HCT116 (cell line): ENCODE measurements around the gene FKBP4. TPM values are rescaled to one million over a fixed set of nuclear protein-coding genes. Genes with fewer than 3 reads are reported as not detected.

ENCODE experiments used
- ATAC-seq: fragments of 200-7000 bp; cut with Tn5 transposase; 2 replicates; pipeline ENCODE4 v1.9.1; 2020; ENCODE audit warnings: mild to moderate bottlenecking, moderate library complexity
- BruUV-seq: library from RNA; stranded (reverse); fragments of 400-500 nt; replicated peaks from 2 replicates; lab custom pipeline; 2021; lab: Mats Ljungman, UMichigan
- CTCF ChIA-PET: fragments of 300-600 bp; sonication (Branson Sonifier 250); formaldehyde crosslinking; loops from one replicate; lab custom pipeline; 2021; ENCODE audit warnings: antibody characterized with exemption; lab: Charles Lee
- POLR2A ChIA-PET: fragments of 300-600, 350-600 bp; sonication (Branson Sonifier 250); formaldehyde crosslinking; loops from one replicate; lab custom pipeline; 2021; ENCODE audit warnings: antibody characterized with exemption; lab: Charles Lee
- RAD21 ChIA-PET, 2 experiments: fragments of 300-600 bp; sonication (Branson Sonifier 250); formaldehyde crosslinking; loops; one replicate each; lab custom pipeline; 2023; ENCODE audit warnings: low total read pairs in 2 of 2; ENCODE audit not compliant: uncharacterized antibody in 2 of 2, unreplicated experiment in 2 of 2, low non-redundant PET in 1 of 2; lab: Charles Lee
- DNase-seq: peaks from one replicate; pipeline ENCODE4 v3.0.0-alpha.2; 2010; ENCODE audit warnings: low read depth, low spot score
- H2AFZ ChIP-seq: fragments of 200-600 bp; shearing (Covaris generic), sonication (generic); 2 replicates; pipeline ENCODE4 v1.6.1; 2017; ENCODE audit warnings: low read depth, mixed run types, mixed read lengths, antibody characterized with exemption, low read length; ENCODE audit not compliant: poor library complexity, severe bottlenecking
- H3K27ac ChIP-seq: 2 replicates; pipeline ENCODE4 v1.5.1; 2012; ENCODE audit warnings: low read depth, low read length
- H3K27me3 ChIP-seq: fragments of 200-600 bp; sonication (generic); 2 replicates; pipeline ENCODE4 v1.6.1; 2016; ENCODE audit warnings: mixed run types, low read length, mixed read lengths; ENCODE audit not compliant: insufficient read depth
- H3K36me3 ChIP-seq, 2 experiments: fragments of 200-500 bp in 1 of 2; fragments of 200-600 bp in 1 of 2; sonication (Bioruptor generic) in 1 of 2; sonication (generic) in 1 of 2; 2 replicates each; pipeline versions ENCODE4 v1.5.1 to v1.6.1; 2014 to 2016; ENCODE audit warnings: low read length in 2 of 2, inconsistent platforms in 1 of 2, mixed read lengths in 1 of 2, mixed run types in 1 of 2; ENCODE audit not compliant: insufficient read depth in 2 of 2, control insufficient read depth in 1 of 2
- H3K4me1 ChIP-seq, 2 experiments: fragments of 200-600 bp in 1 of 2; sonication (generic) in 1 of 2; 2 replicates each; pipeline versions ENCODE4 v1.5.1 to v1.6.1; 2012 to 2017; ENCODE audit warnings: low read length in 2 of 2, inconsistent platforms in 1 of 2, mild to moderate bottlenecking in 1 of 2, mixed read lengths in 1 of 2, mixed run types in 1 of 2, moderate library complexity in 1 of 2; ENCODE audit not compliant: insufficient read depth in 2 of 2, control insufficient read depth in 1 of 2
- H3K4me2 ChIP-seq: fragments of 200-600 bp; sonication (generic); 2 replicates; pipeline ENCODE4 v1.6.1; 2017; ENCODE audit warnings: mixed run types, low read length, mixed read lengths
- H3K4me3 ChIP-seq, 2 experiments: fragments of 200-600 bp in 1 of 2; sonication (generic) in 1 of 2; replicated peaks in 1 of 2; 2 replicates each; pipeline ENCODE4 v1.5.1; 2011 to 2016; ENCODE audit warnings: low read length in 2 of 2, control low read depth in 1 of 2, low read depth in 1 of 2, mild to moderate bottlenecking in 1 of 2, mixed read lengths in 1 of 2, mixed run types in 1 of 2
- H3K79me2 ChIP-seq: fragments of 200-600 bp; sonication (generic); 2 replicates; pipeline ENCODE4 v1.6.1; 2017; ENCODE audit warnings: mild to moderate bottlenecking, mixed run types, low read length, moderate library complexity, mixed read lengths; ENCODE audit not compliant: insufficient read depth
- H3K9ac ChIP-seq: fragments of 200-600 bp; sonication (generic); 2 replicates; pipeline ENCODE4 v1.6.1; 2016; ENCODE audit warnings: low read length, mixed read lengths
- H3K9me2 ChIP-seq: fragments of 200-600 bp; sonication (generic), shearing (Covaris generic); 2 replicates; pipeline ENCODE4 v1.6.1; 2017; ENCODE audit warnings: mixed run types, mild to moderate bottlenecking, moderate library complexity; ENCODE audit not compliant: insufficient read depth
- H3K9me3 ChIP-seq, 2 experiments: fragments of 200-500 bp in 1 of 2; fragments of 200-600 bp in 1 of 2; sonication (Bioruptor generic) in 1 of 2; sonication (generic) in 1 of 2; 2 replicates each; pipeline ENCODE4 v1.6.1; 2014 to 2017; ENCODE audit warnings: low read length in 2 of 2, mixed read lengths in 2 of 2, inconsistent platforms in 1 of 2, low read depth in 1 of 2, mild to moderate bottlenecking in 1 of 2, mixed run types in 1 of 2, moderate library complexity in 1 of 2; ENCODE audit not compliant: control insufficient read depth in 1 of 2, insufficient read depth in 1 of 2
- H4K20me1 ChIP-seq: fragments of 200-600 bp; sonication (generic), shearing (Covaris generic); 2 replicates; pipeline ENCODE4 v1.6.1; 2017; ENCODE audit warnings: mixed run types, mild to moderate bottlenecking, moderate library complexity; ENCODE audit not compliant: insufficient read depth
- CBX3 ChIP-seq: IDR thresholded peaks from 2 replicates; pipeline ENCODE4 v1.6.1; 2012; ENCODE audit warnings: low read depth
- CEBPB ChIP-seq: IDR thresholded peaks from 2 replicates; pipeline ENCODE4 v1.6.1; 2012; ENCODE audit warnings: low read depth
- EZH2phosphoT487 ChIP-seq: fragments of 200-600 bp; IDR thresholded peaks from 2 replicates; pipeline ENCODE4 v1.6.1; 2018; ENCODE audit warnings: antibody characterized with exemption, borderline replicate concordance
- JUND ChIP-seq: IDR thresholded peaks from 2 replicates; pipeline ENCODE4 v1.6.1; 2012
- POLR2A ChIP-seq: IDR thresholded peaks from 2 replicates; pipeline ENCODE4 v1.7.0; 2011; ENCODE audit warnings: borderline replicate concordance; ENCODE audit not compliant: insufficient read depth, insufficient read length; ENCODE audit errors: extremely low read depth
- POLR2AphosphoS5 ChIP-seq: IDR thresholded peaks from 2 replicates; pipeline ENCODE4 v1.6.1; 2011; ENCODE audit warnings: mild to moderate bottlenecking, low read depth, low read length, moderate library complexity
- RAD21 ChIP-seq: IDR thresholded peaks from 2 replicates; pipeline ENCODE4 v1.6.1; 2012; ENCODE audit warnings: low read depth, mild to moderate bottlenecking
- SIN3A ChIP-seq: IDR thresholded peaks from 2 replicates; pipeline ENCODE4 v1.6.1; 2012; ENCODE audit warnings: low read depth
- SP1 ChIP-seq: IDR thresholded peaks from 2 replicates; pipeline ENCODE4 v1.6.1; 2012; ENCODE audit warnings: low read depth
- SRF ChIP-seq: IDR thresholded peaks from 2 replicates; pipeline ENCODE4 v1.6.1; 2012; ENCODE audit warnings: low read depth
- YY1 ChIP-seq: IDR thresholded peaks from 2 replicates; pipeline ENCODE4 v1.6.1; 2011; ENCODE audit warnings: low read length, low read depth, moderate library complexity, mild to moderate bottlenecking; ENCODE audit not compliant: insufficient replicate concordance; ENCODE audit errors: extremely low read depth
- ZNF274 ChIP-seq: fragments of 200-500 bp; sonication (Bioruptor generic); IDR thresholded peaks from 2 replicates; pipeline ENCODE4 v1.6.1; 2014; ENCODE audit warnings: mild to moderate bottlenecking, low read depth, low read length, inconsistent platforms
- intact Hi-C: fragments of 100-400 bp; cut with micrococcal nuclease; formaldehyde crosslinking; loops from 2 replicates; pipeline ENCODE4 v1.10.0; 2022
- total RNA-seq: library from RNA; stranded (reverse); gene quantifications from one replicate; pipeline ENCODE4 v1.2.1, GENCODE V29; 2021; ENCODE audit not compliant: unreplicated experiment
- TF ChIP-seq, protein P1 (sequence below): IDR thresholded peaks from 2 replicates; pipeline ENCODE4 v1.6.1; 2012; ENCODE audit warnings: low read depth
- TF ChIP-seq, protein P2 (sequence below), 3 experiments: fragments of 200-600 bp in 1 of 3; sonication (generic) in 1 of 3; IDR thresholded peaks in 2 of 3; conservative IDR thresholded peaks in 1 of 3; 2 replicates each; pipeline ENCODE4 v1.5.1; 2012 to 2017; ENCODE audit warnings: low read depth in 2 of 3, low read length in 2 of 3, antibody characterized with exemption in 1 of 3, borderline replicate concordance in 1 of 3, control low read depth in 1 of 3, mild to moderate bottlenecking in 1 of 3, mixed read lengths in 1 of 3, mixed run types in 1 of 3, moderate library complexity in 1 of 3; ENCODE audit not compliant: insufficient read depth in 1 of 3
- TF ChIP-seq, protein P3 (sequence below): IDR thresholded peaks from 2 replicates; pipeline ENCODE4 v1.6.1; 2011; ENCODE audit warnings: mild to moderate bottlenecking, low read length, moderate library complexity; ENCODE audit not compliant: insufficient replicate concordance; ENCODE audit errors: extremely low read depth
- TF ChIP-seq, protein P4 (sequence below): IDR thresholded peaks from 2 replicates; pipeline ENCODE4 v1.6.1; 2012

Gene FKBP4
- total RNA-seq, 1 experiment from 2014 or later = 178 TPM

DNA sequence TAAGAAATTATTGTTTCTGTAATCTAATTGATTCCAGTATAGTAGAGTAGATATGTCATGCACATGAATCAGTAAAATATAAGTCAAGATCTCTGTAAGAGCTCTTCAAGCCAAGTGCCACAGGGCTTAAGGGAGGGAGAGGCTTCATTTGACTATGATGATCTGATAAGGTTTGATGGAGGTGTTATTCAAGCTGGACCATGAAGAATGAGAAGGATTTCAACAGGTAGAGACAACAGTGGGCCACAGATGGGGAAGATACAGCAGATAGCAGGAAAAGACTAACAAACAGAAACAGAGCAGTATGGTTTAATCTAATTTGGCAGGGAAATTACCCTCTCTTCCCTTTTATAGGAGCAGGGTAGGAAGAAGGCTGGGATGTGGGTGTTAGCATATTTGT, 40.6 kb upstream of the FKBP4 start:
- RAD21 ChIA-PET = no interaction called here
- Histone ChIP-seq H3K9me2 (no peaks in the 10 kb centered on the region), H3K4me2 (no peak overlapping the region), H2AFZ (no peak overlapping the region), H3K4me1 (no peaks in the 10 kb centered on the region), H4K20me1 (no peaks in the 10 kb centered on the region), H3K9me3 (no peaks in the 10 kb centered on the region), H3K9ac (no peak overlapping the region), H3K36me3 (no peaks in the 10 kb centered on the region), H3K4me3 (no peak overlapping the region), H3K27ac (no peak overlapping the region), H3K27me3 (peaks cover 67% of the 10 kb centered on the region), H3K79me2 (no peaks in the 10 kb centered on the region)
- TF ChIP-seq, protein P1, sequence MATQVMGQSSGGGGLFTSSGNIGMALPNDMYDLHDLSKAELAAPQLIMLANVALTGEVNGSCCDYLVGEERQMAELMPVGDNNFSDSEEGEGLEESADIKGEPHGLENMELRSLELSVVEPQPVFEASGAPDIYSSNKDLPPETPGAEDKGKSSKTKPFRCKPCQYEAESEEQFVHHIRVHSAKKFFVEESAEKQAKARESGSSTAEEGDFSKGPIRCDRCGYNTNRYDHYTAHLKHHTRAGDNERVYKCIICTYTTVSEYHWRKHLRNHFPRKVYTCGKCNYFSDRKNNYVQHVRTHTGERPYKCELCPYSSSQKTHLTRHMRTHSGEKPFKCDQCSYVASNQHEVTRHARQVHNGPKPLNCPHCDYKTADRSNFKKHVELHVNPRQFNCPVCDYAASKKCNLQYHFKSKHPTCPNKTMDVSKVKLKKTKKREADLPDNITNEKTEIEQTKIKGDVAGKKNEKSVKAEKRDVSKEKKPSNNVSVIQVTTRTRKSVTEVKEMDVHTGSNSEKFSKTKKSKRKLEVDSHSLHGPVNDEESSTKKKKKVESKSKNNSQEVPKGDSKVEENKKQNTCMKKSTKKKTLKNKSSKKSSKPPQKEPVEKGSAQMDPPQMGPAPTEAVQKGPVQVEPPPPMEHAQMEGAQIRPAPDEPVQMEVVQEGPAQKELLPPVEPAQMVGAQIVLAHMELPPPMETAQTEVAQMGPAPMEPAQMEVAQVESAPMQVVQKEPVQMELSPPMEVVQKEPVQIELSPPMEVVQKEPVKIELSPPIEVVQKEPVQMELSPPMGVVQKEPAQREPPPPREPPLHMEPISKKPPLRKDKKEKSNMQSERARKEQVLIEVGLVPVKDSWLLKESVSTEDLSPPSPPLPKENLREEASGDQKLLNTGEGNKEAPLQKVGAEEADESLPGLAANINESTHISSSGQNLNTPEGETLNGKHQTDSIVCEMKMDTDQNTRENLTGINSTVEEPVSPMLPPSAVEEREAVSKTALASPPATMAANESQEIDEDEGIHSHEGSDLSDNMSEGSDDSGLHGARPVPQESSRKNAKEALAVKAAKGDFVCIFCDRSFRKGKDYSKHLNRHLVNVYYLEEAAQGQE = no peak
- no peak for TF ChIP-seq POLR2AphosphoS5
- no peak for TF ChIP-seq YY1
- no peak for TF ChIP-seq ZNF274
- TF ChIP-seq, protein P2, sequence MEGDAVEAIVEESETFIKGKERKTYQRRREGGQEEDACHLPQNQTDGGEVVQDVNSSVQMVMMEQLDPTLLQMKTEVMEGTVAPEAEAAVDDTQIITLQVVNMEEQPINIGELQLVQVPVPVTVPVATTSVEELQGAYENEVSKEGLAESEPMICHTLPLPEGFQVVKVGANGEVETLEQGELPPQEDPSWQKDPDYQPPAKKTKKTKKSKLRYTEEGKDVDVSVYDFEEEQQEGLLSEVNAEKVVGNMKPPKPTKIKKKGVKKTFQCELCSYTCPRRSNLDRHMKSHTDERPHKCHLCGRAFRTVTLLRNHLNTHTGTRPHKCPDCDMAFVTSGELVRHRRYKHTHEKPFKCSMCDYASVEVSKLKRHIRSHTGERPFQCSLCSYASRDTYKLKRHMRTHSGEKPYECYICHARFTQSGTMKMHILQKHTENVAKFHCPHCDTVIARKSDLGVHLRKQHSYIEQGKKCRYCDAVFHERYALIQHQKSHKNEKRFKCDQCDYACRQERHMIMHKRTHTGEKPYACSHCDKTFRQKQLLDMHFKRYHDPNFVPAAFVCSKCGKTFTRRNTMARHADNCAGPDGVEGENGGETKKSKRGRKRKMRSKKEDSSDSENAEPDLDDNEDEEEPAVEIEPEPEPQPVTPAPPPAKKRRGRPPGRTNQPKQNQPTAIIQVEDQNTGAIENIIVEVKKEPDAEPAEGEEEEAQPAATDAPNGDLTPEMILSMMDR (IDR thresholded peaks at IDR 0.05 in 2 of 3, conservative IDR thresholded peaks at IDR 0.05 in 1 of 3; ENCODE audit: borderline replicate concordance in 1 of 3, insufficient read depth in 1 of 3, low read depth in 2 of 3, low read length in 2 of 3) = no peak
- TF ChIP-seq CBX3 = no peak
- no peak for TF ChIP-seq RAD21
- TF ChIP-seq CEBPB = no peak
- TF ChIP-seq, protein P3, sequence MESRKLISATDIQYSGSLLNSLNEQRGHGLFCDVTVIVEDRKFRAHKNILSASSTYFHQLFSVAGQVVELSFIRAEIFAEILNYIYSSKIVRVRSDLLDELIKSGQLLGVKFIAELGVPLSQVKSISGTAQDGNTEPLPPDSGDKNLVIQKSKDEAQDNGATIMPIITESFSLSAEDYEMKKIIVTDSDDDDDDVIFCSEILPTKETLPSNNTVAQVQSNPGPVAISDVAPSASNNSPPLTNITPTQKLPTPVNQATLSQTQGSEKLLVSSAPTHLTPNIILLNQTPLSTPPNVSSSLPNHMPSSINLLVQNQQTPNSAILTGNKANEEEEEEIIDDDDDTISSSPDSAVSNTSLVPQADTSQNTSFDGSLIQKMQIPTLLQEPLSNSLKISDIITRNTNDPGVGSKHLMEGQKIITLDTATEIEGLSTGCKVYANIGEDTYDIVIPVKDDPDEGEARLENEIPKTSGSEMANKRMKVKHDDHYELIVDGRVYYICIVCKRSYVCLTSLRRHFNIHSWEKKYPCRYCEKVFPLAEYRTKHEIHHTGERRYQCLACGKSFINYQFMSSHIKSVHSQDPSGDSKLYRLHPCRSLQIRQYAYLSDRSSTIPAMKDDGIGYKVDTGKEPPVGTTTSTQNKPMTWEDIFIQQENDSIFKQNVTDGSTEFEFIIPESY = no peak
- no peak for TF ChIP-seq SP1
- no peak for TF ChIP-seq EZH2phosphoT487
- no peak for TF ChIP-seq JUND
- no peak for TF ChIP-seq SRF
- TF ChIP-seq, protein P4, sequence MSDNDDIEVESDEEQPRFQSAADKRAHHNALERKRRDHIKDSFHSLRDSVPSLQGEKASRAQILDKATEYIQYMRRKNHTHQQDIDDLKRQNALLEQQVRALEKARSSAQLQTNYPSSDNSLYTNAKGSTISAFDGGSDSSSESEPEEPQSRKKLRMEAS = no peak
- no peak for TF ChIP-seq POLR2A
- no peak for TF ChIP-seq SIN3A
- no TSS peak for BruUV-seq
- CTCF ChIA-PET = no interaction called here
- POLR2A ChIA-PET = no interaction called here
- DNase-seq = no peak
- intact Hi-C loops = no loop called here
- ATAC-seq = no peak
